Neural cell (in vitro differentiated cells): ENCODE data around the gene ABCG5.

Source experiments
- POLR2AphosphoS5 ChIP-seq: IDR thresholded peaks from 2 replicates; pipeline ENCODE4 v1.6.1; 2012
- REST ChIP-seq: IDR thresholded peaks from 2 replicates; pipeline ENCODE4 v1.6.1; 2012; ENCODE audit warnings: borderline replicate concordance
- TAF1 ChIP-seq: IDR thresholded peaks from 2 replicates; pipeline ENCODE4 v1.6.1; 2012; ENCODE audit warnings: low read depth

GRCh38 chr2:43879261-43879660 is 40.6 kb upstream of the ABCG5 start:
- no peak for TF ChIP-seq REST
- TF ChIP-seq POLR2AphosphoS5, result no peak
- no peak for TF ChIP-seq TAF1
